GM12873 (cell line): ENCODE measurements around the gene VIL1.

Experiments used
- TF ChIP-seq, protein P1 (sequence below): IDR thresholded peaks from 2 replicates; pipeline ENCODE4 v1.5.1; 2012; ENCODE audit warnings: low read depth, mild to moderate bottlenecking, moderate library complexity, low read length, control low read depth; ENCODE audit not compliant: insufficient read depth; ENCODE audit errors: missing control alignments

VIL1 gene

GRCh38 chr2:218479595-218479994, 60.7 kb downstream of the VIL1 start:
- TF ChIP-seq, protein P1, sequence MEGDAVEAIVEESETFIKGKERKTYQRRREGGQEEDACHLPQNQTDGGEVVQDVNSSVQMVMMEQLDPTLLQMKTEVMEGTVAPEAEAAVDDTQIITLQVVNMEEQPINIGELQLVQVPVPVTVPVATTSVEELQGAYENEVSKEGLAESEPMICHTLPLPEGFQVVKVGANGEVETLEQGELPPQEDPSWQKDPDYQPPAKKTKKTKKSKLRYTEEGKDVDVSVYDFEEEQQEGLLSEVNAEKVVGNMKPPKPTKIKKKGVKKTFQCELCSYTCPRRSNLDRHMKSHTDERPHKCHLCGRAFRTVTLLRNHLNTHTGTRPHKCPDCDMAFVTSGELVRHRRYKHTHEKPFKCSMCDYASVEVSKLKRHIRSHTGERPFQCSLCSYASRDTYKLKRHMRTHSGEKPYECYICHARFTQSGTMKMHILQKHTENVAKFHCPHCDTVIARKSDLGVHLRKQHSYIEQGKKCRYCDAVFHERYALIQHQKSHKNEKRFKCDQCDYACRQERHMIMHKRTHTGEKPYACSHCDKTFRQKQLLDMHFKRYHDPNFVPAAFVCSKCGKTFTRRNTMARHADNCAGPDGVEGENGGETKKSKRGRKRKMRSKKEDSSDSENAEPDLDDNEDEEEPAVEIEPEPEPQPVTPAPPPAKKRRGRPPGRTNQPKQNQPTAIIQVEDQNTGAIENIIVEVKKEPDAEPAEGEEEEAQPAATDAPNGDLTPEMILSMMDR = no peak

- TF ChIP-seq, protein P1 = no peak
Measured at GRCh38 chr2:218482651-218483050, 63.7 kb downstream of the VIL1 start.

GRCh38 chr2:218485986-218486667, 67.2 kb downstream of the VIL1 start:
- TF ChIP-seq, protein P1 = no peak

GRCh38 chr2:218500501-218501060, 81.7 kb downstream of the VIL1 start:
- TF ChIP-seq, protein P1 = no peak

- TF ChIP-seq, protein P1 = no peak
Measured at GRCh38 chr2:218501665-218502064, 82.7 kb downstream of the VIL1 start.
